ENCODE data around the gene RHBDL3.
A peak's percentile ranks its signal among the peaks of the same experiment; 100 is the strongest.
"Not testable (repeated sequence)": the region's sequence is repeated elsewhere in the genome, so short reads cannot be mapped to it uniquely, and the experiment has no call there.

Gene RHBDL3

GRCh38 chr17:32297860-32298259 is 32.2 kb downstream of the RHBDL3 start:
- no peak for DNase-seq

- DNase-seq, result no peak
These were observed 32.7 kb downstream of the RHBDL3 start for GRCh38 chr17:32298298-32298697.

- DNase-seq, result no peak
These were observed 33.3 kb downstream of the RHBDL3 start for GRCh38 chr17:32298721-32299579.

GRCh38 chr17:32299580-32300164 is 34.0 kb downstream of the RHBDL3 start:
- no peak for DNase-seq

- DNase-seq, result no peak
These were observed 36.4 kb downstream of the RHBDL3 start for GRCh38 chr17:32302037-32302436.

GRCh38 chr17:32302860-32303649 is 37.4 kb downstream of the RHBDL3 start:
- no peak for DNase-seq

GRCh38 chr17:32303781-32304288 is 38.2 kb downstream of the RHBDL3 start:
- DNase-seq, result no peak

GRCh38 chr17:32305049-32305448 is 39.4 kb downstream of the RHBDL3 start:
- no peak for DNase-seq

GRCh38 chr17:32307658-32308057 is 42.0 kb downstream of the RHBDL3 start:
- DNase-seq, result peak; percentile 52

- DNase-seq, result no peak
These were observed 45.5 kb downstream of the RHBDL3 start for GRCh38 chr17:32311028-32311536.

- DNase-seq, result no peak
These were observed 49.0 kb downstream of the RHBDL3 start for GRCh38 chr17:32314636-32315035.

- DNase-seq, result no peak
These were observed 49.5 kb downstream of the RHBDL3 start for GRCh38 chr17:32315171-32315570.

- DNase-seq, result not testable (repeated sequence)
These were observed 51.0 kb downstream of the RHBDL3 start for GRCh38 chr17:32316653-32317052.

GRCh38 chr17:32317353-32317752 is 51.7 kb downstream of the RHBDL3 start:
- no peak for DNase-seq

GRCh38 chr17:32318071-32318470 is 52.4 kb downstream of the RHBDL3 start:
- DNase-seq, result no peak

- DNase-seq, result peak; percentile 56
These were observed 53.9 kb downstream of the RHBDL3 start for GRCh38 chr17:32319548-32319905.

GRCh38 chr17:32320080-32320479 is 54.4 kb downstream of the RHBDL3 start:
- not testable (repeated sequence) for DNase-seq

GRCh38 chr17:32320847-32321246 is 55.2 kb downstream of the RHBDL3 start:
- DNase-seq, result no peak

GRCh38 chr17:32323046-32323445 is 57.4 kb downstream of the RHBDL3 start:
- no peak for DNase-seq

- DNase-seq, result no peak
These were observed 58.3 kb downstream of the RHBDL3 start for GRCh38 chr17:32323811-32324491.

- no peak for DNase-seq
These were observed 62.3 kb downstream of the RHBDL3 start for GRCh38 chr17:32327911-32328310.

- no peak for DNase-seq
These were observed 64.5 kb downstream of the RHBDL3 start for GRCh38 chr17:32330147-32330546.

Measured in GDM1 (cell line).